K562 (cell line): Measurements from ENCODE around the gene TLCD1. TPM values are rescaled to one million over a fixed set of nuclear protein-coding genes. Genes with fewer than 3 reads are reported as not detected.

Source experiments
- ATF6 ChIP-seq: sonication (generic); formaldehyde crosslinking; IDR thresholded peaks from 2 replicates; pipeline ENCODE4 v1.4.0; 2020; ENCODE audit warnings: mild to moderate bottlenecking, missing genetic modification reagents
- CEBPB ChIP-seq: fragments of 450-650 bp; IDR thresholded peaks from 2 replicates; pipeline ENCODE4 v1.6.1; 2016; ENCODE audit warnings: missing genetic modification characterization, missing compliant biosample characterization
- DEAF1 ChIP-seq: fragments of 450-650 bp; formaldehyde crosslinking; IDR thresholded peaks from 2 replicates; pipeline ENCODE4 v1.4.0; 2020; ENCODE audit warnings: mild to moderate bottlenecking, moderate library complexity
- EWSR1 ChIP-seq: fragments of 450-650 bp; IDR thresholded peaks from 2 replicates; pipeline ENCODE4 v1.6.1; 2018; ENCODE audit warnings: borderline replicate concordance, mild to moderate bottlenecking, low read depth, moderate library complexity; ENCODE audit not compliant: partially characterized antibody
- KAT7 ChIP-seq: sonication (generic); formaldehyde crosslinking; IDR thresholded peaks from 2 replicates; pipeline ENCODE4 v1.8.0; 2022; ENCODE audit warnings: missing genetic modification reagents, mild to moderate bottlenecking, borderline replicate concordance
- KLF10 ChIP-seq: fragments of 250-450 bp; sonication (Bioruptor Pico); IDR thresholded peaks from 2 replicates; pipeline ENCODE4 v1.6.1; 2021; ENCODE audit warnings: matching md5 sums
- SMAD4 ChIP-seq: fragments of 250-450 bp; sonication (Bioruptor Pico); conservative IDR thresholded peaks from 2 replicates; pipeline ENCODE4 v1.8.0; 2021; ENCODE audit warnings: inconsistent platforms, mild to moderate bottlenecking, moderate library complexity
- TAF1 ChIP-seq: IDR thresholded peaks from 2 replicates; pipeline ENCODE4 v1.6.1; 2011; ENCODE audit warnings: mild to moderate bottlenecking, low read length, moderate library complexity; ENCODE audit not compliant: insufficient read depth, control insufficient read depth, severe bottlenecking; ENCODE audit errors: extremely low read depth
- TOE1 ChIP-seq, 2 experiments: fragments of 450-650 bp in 1 of 2; sonication (generic) in 1 of 2; formaldehyde crosslinking in 1 of 2; IDR thresholded peaks; 2 replicates each; pipeline versions ENCODE4 v1.7.1 to v1.8.0; 2016 to 2022; ENCODE audit warnings: borderline replicate concordance in 2 of 2, mild to moderate bottlenecking in 2 of 2, antibody characterized with exemption in 1 of 2, inconsistent platforms in 1 of 2, low read depth in 1 of 2, missing genetic modification reagents in 1 of 2, moderate library complexity in 1 of 2
- XRCC3 ChIP-seq: fragments of 450-650 bp; IDR thresholded peaks from 2 replicates; pipeline ENCODE4 v1.6.1; 2017; ENCODE audit warnings: mild to moderate bottlenecking, moderate library complexity
- ZC3H4 ChIP-seq: sonication (generic); formaldehyde crosslinking; IDR thresholded peaks from 2 replicates; pipeline ENCODE4 v1.9.0; 2021; ENCODE audit warnings: missing genetic modification reagents, borderline replicate concordance
- ZNF639 ChIP-seq, 2 experiments: fragments of 200-800 bp in 1 of 2; sonication (Bioruptor generic) in 1 of 2; sonication (generic) in 1 of 2; formaldehyde crosslinking in 1 of 2; IDR thresholded peaks in 1 of 2; conservative IDR thresholded peaks in 1 of 2; 2 replicates each; pipeline versions ENCODE4 v1.5.0 to v1.6.1; 2016 to 2020; ENCODE audit warnings: missing compliant biosample characterization in 1 of 2, missing genetic modification characterization in 1 of 2, missing genetic modification reagents in 1 of 2
- polyA plus RNA-seq, 8 experiments: library from polyadenylated mRNA; depleted of rRNA in 4 of 8; stranded (reverse) in 5 of 8; unstranded in 3 of 8; fragments of >200 nt; fragmentation: Nextera tagmentation in 2 of 8; fragmentation: Illumina TruSeq in 1 of 8; extraction: Ambion mirVana in 2 of 8; extraction: Trizol in 1 of 8; gene quantifications; 2 replicates each; pipeline versions ENCODE4 v1.2.1 to v1.2.3, GENCODE V29; 2011 to 2014; ENCODE audit warnings: inconsistent platforms in 1 of 8, missing spikeins in 1 of 8
- total RNA-seq, 7 experiments: library from RNA; depleted of rRNA in 6 of 7; stranded (reverse); fragments of >200 nt in 6 of 7; fragmentation: Illumina TruSeq in 2 of 7; extraction: Trizol in 2 of 7; gene quantifications; 2 replicates each; pipeline versions ENCODE4 v1.2.1 to v1.2.3, GENCODE V29; 2011 to 2021; ENCODE audit warnings: low replicate concordance in 1 of 7
- TF ChIP-seq, protein P1 (sequence below): sonication (generic); formaldehyde crosslinking; IDR thresholded peaks from 2 replicates; pipeline ENCODE4 v1.8.1; 2022; ENCODE audit warnings: missing genetic modification reagents

The TLCD1 gene
- total and polyA plus RNA-seq, 9 of the 15 experiments (the other 6 are each of a cell fraction or from before 2014, with no cell fraction given), result 6.8 to 37.7 (median 21.7) TPM

GRCh38 chr17:28710861-28711722, 14.9 kb downstream of the TLCD1 start (continued):
- TF ChIP-seq CEBPB (tag) (no peak), XRCC3 (no peak), EWSR1 (no peak), TOE1 (IDR thresholded peaks at IDR 0.05; ENCODE audit: borderline replicate concordance) (0 out of 2 replicates have a peak, but pooled peaks have one; percentile 21), TOE1 (CRISPR knock-in tag; IDR thresholded peaks at IDR 0.05; ENCODE audit: borderline replicate concordance, low read depth) (0 out of 2 replicates have a peak, but pooled peaks have one; percentile 67), SMAD4 (CRISPR knock-in tag) (peak; percentile 81), KAT7 (CRISPR knock-in tag) (0 out of 2 replicates have a peak, but pooled peaks have one; percentile 13), ATF6 (peak; percentile 86; the same call in 1 of the 2 replicates), DEAF1 (CRISPR knock-in tag) (no peak), TAF1 (peak; percentile 73), ZNF639 (CRISPR knock-in tag; conservative IDR thresholded peaks at IDR 0.05 in 1 of 2, IDR thresholded peaks at IDR 0.05 in 1 of 2) (no peak), ZC3H4 (CRISPR knock-in tag) (peak; percentile 72), KLF10 (no peak)
- TF ChIP-seq, protein P1, sequence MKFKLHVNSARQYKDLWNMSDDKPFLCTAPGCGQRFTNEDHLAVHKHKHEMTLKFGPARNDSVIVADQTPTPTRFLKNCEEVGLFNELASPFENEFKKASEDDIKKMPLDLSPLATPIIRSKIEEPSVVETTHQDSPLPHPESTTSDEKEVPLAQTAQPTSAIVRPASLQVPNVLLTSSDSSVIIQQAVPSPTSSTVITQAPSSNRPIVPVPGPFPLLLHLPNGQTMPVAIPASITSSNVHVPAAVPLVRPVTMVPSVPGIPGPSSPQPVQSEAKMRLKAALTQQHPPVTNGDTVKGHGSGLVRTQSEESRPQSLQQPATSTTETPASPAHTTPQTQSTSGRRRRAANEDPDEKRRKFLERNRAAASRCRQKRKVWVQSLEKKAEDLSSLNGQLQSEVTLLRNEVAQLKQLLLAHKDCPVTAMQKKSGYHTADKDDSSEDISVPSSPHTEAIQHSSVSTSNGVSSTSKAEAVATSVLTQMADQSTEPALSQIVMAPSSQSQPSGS (CRISPR knock-in tag), result no peak
